ENCODE results near the gene MAGIX.

MAGIX gene

DNA sequence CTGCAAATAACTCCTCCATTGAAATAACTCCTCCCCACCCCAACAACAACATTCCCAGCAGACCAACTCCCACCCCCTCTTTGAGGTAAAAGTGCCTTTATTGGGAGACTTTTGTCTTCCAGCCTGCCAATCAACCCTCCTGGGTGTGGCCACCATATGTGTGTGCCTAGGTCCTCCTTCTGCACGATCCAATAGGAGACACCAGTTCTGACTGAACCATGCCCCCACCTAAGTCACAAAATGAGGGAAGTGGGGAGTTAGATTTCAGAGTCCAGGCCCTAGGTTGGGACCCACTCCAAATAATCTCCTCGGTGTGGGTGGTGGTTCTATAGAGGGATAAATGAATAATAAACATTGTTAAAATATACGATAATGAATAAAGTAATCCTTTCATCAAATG lies 12.2 kb downstream of the MAGIX start:
- H3K4me1 ChIP-seq (ENCODE audit: control insufficient read depth in 1 of 2, insufficient read depth in 2 of 2, low read length in 2 of 2), result peaks cover 0 to 12% of the 10 kb centered on the region in 2 donors
- no peaks in the 10 kb centered on the region for H3K9me3 ChIP-seq (ENCODE audit: control insufficient read depth in 1 of 2, low read length in 2 of 2)
- no peaks in the 10 kb centered on the region for H3K27me3 ChIP-seq (ENCODE audit: low read depth, low read length)
- H3K4me3 ChIP-seq (ENCODE audit: low read depth in 1 of 2, low read length in 2 of 2), result no peak overlapping the region
- peaks cover 3 to 32% of the 10 kb centered on the region in 2 donors for H3K36me3 ChIP-seq (ENCODE audit: control insufficient read depth in 1 of 2, insufficient read depth in 2 of 2, low read length in 2 of 2)
- no peak overlapping the region for H3K27ac ChIP-seq (ENCODE audit: low read length)

DNA sequence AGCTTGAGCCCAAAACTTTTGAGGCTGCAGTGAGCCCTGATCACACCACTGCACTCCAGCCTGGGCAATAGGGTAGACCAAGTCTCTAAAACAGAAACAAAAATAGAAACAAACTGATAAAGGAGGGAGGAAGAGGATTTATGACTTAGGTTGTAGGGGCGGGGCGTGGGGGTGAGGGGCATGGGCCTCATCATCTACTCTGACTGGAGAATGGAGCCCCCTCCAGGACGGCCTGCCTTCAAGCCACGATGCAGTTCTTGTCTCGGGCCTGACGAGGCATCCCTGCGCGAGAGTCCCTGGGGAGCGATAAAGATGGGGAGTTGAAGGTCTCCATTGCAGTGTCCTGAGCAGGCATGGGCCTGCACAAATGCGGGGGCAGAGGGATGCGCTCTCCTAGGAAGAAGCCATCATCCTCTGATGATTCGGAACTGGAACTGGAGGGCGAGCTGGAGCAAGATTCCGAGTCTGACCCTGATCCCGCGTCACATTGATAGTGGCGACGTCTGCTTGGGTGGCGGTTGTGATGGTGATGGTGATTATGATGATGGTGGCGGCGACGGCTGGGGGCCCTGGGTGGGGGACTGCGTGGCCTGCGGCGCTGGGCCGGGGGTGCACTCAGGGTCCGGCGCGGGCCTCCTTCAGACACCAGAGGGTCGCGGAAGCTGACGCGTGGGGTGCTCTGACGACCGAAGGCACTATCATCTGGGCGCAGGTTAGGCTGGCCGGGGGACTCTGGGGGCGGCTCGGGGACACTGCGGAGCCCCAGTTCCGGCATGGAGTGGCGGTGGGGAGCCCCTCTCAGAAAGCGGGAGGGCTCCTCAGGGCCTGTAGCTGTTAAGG lies 13.1 kb downstream of the MAGIX start:
- H3K4me1 ChIP-seq (ENCODE audit: control insufficient read depth in 1 of 2, insufficient read depth in 2 of 2, low read length in 2 of 2), result peaks cover 0 to 12% of the 10 kb centered on the region in 2 donors
- peaks cover 7 to 35% of the 10 kb centered on the region in 2 donors for H3K36me3 ChIP-seq (ENCODE audit: control insufficient read depth in 1 of 2, insufficient read depth in 2 of 2, low read length in 2 of 2)
- no peaks in the 10 kb centered on the region for H3K9me3 ChIP-seq (ENCODE audit: control insufficient read depth in 1 of 2, low read length in 2 of 2)
- H3K4me3 ChIP-seq (ENCODE audit: low read depth in 1 of 2, low read length in 2 of 2), result no peak overlapping the region
- H3K27ac ChIP-seq (ENCODE audit: low read length), result no peak overlapping the region
- H3K27me3 ChIP-seq (ENCODE audit: low read depth, low read length), result no peaks in the 10 kb centered on the region

DNA sequence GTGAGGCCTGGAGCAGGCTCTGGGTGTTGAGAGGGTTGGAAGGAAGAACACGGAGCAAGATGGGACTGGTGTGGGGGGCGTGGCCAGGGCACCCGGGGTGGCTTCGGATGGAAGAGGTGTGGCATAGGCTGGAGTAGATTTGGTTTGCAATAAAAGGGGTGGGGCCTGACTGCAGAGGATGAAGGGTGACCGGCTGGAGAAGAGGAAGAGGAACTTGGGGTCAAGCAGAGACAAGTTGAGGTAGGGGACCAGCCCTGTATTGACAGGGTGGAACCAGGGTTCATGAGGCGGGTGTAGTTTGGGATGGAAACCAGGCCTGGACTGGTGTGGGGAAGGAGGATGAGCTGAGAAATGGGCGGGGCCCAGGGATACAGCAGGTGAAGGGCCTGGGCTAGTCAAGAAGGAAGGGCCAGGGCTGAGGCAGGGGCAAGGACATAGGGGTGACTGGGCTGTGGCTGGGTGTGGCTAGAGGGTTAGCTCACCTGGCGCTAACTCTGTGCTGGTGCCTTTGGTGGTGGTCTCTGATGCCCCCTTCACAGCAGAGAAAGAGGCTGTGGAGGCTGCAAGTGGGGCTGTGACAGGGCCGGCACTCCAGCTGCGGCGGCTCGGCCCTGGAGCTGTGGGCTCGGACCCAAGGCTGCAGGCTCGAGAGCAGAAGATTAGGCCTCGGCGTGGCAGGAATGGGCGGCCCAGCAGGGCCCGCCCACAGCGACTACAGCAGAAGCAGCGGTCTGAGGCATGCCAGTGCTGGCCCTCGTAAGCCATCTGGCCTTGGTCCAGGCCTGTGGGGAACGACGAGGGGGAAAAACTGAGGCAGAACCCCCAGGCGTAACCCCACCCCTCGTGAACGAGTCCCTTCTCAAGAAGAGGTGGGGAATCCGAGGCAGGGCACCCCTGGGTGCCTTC lies 14.1 kb downstream of the MAGIX start:
- H3K27ac ChIP-seq (ENCODE audit: low read length), result no peak overlapping the region
- H3K9me3 ChIP-seq (ENCODE audit: control insufficient read depth in 1 of 2, low read length in 2 of 2), result no peaks in the 10 kb centered on the region
- no peaks in the 10 kb centered on the region for H3K27me3 ChIP-seq (ENCODE audit: low read depth, low read length)
- peaks cover 0 to 12% of the 10 kb centered on the region in 2 donors for H3K4me1 ChIP-seq (ENCODE audit: control insufficient read depth in 1 of 2, insufficient read depth in 2 of 2, low read length in 2 of 2)
- H3K4me3 ChIP-seq (ENCODE audit: low read depth in 1 of 2, low read length in 2 of 2), result no peak overlapping the region
- H3K36me3 ChIP-seq (ENCODE audit: control insufficient read depth in 1 of 2, insufficient read depth in 2 of 2, low read length in 2 of 2), result peaks cover 7 to 35% of the 10 kb centered on the region in 2 donors

DNA sequence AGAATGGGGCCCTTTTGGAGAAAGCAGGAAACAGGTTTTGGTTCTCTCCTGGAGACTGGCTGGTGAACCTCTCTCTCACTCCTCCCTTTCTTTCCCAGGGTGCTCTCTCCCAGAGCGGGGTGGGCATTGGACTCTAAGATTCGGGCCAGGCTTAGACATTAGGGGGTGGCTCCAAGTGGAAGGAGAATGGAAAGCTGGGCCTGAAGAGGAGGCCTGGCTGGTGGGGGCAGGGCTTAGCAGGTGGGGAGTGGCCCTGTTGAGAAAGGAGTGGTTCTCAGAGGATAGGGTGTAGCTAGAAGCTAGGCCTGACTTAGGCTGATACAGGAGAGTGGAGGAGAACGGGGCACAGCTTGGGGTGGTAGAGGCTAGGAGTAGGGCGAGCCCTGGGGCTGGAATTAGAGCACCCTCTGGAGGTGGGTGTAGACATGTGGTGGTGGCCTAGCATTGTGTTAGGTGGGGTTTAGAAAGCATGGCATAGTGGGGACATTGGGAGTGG lies 14.8 kb downstream of the MAGIX start:
- Histone ChIP-seq H3K4me3 (ENCODE audit: low read depth in 1 of 2, low read length in 2 of 2) (no peak overlapping the region), H3K36me3 (ENCODE audit: control insufficient read depth in 1 of 2, insufficient read depth in 2 of 2, low read length in 2 of 2) (peaks cover 7 to 37% of the 10 kb centered on the region in 2 donors)

DNA sequence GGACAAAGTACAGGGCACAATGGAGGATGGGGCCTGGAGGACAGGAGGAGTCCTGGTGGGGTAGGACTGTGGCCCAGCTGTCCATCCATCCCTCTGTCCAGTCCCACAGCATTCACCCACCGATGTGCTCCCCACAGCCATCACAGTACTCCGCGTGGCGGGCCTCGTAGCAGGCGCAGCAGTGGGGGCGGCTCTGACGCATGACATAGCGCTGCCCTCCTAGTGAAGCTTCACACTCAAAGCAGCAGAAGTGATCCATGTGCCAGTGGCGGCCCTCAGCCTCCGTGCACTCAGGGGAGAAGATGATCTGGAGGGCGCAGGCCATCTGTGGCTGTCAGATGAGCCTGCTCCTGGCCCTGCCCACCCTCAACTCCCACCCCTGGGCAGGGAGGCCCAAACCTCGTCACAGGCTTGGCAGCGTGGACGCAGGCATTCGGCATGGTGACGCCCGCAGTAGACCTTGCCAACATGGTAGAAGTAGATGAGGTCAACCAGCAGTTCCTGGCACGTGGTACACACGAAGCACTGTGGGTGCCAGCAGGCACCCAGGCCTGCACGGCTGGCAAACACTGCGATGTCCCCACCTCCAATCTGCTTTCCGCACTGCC lies 15.4 kb downstream of the MAGIX start:
- peaks cover 0 to 9% of the 10 kb centered on the region in 2 donors for H3K4me1 ChIP-seq (ENCODE audit: control insufficient read depth in 1 of 2, insufficient read depth in 2 of 2, low read length in 2 of 2)
- no peak overlapping the region for H3K4me3 ChIP-seq (ENCODE audit: low read depth in 1 of 2, low read length in 2 of 2)
- H3K27ac ChIP-seq (ENCODE audit: low read length), result no peak overlapping the region
- no peaks in the 10 kb centered on the region for H3K27me3 ChIP-seq (ENCODE audit: low read depth, low read length)
- peaks cover 7 to 38% of the 10 kb centered on the region in 2 donors for H3K36me3 ChIP-seq (ENCODE audit: control insufficient read depth in 1 of 2, insufficient read depth in 2 of 2, low read length in 2 of 2)
- H3K9me3 ChIP-seq (ENCODE audit: control insufficient read depth in 1 of 2, low read length in 2 of 2), result no peaks in the 10 kb centered on the region

More for the DNA sequence above, 14.8 kb downstream of the MAGIX start:
- Histone ChIP-seq H3K27ac (ENCODE audit: low read length) (no peak overlapping the region), H3K9me3 (ENCODE audit: control insufficient read depth in 1 of 2, low read length in 2 of 2) (no peaks in the 10 kb centered on the region), H3K4me1 (ENCODE audit: control insufficient read depth in 1 of 2, insufficient read depth in 2 of 2, low read length in 2 of 2) (peaks cover 0 to 12% of the 10 kb centered on the region in 2 donors), H3K27me3 (ENCODE audit: low read depth, low read length) (no peaks in the 10 kb centered on the region)

DNA sequence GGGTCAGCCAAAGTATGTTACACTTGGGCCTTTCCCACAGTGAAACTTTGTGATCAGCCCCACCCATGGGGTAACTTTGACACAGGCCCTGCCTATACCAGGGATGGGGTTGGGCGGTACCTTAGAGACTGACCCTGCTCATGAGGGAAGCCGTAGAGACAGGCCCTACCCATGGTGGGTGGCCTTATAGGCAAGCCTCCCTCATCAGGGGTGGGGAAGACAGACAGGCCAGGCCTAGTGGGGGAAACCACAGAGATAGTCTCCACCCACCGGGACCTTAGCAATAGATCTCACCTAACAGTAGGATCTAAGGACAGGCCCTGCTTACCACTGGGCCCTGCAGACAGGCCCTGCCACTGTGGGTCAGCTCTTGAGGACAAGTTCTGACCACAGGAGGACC lies 16.0 kb downstream of the MAGIX start:
- peaks cover 0 to 4% of the 10 kb centered on the region in 2 donors for H3K4me1 ChIP-seq (ENCODE audit: control insufficient read depth in 1 of 2, insufficient read depth in 2 of 2, low read length in 2 of 2)
- H3K27ac ChIP-seq (ENCODE audit: low read length), result no peak overlapping the region
- no peak overlapping the region for H3K4me3 ChIP-seq (ENCODE audit: low read depth in 1 of 2, low read length in 2 of 2)
- no peaks in the 10 kb centered on the region for H3K9me3 ChIP-seq (ENCODE audit: control insufficient read depth in 1 of 2, low read length in 2 of 2)
- peaks cover 4 to 41% of the 10 kb centered on the region in 2 donors for H3K36me3 ChIP-seq (ENCODE audit: control insufficient read depth in 1 of 2, insufficient read depth in 2 of 2, low read length in 2 of 2)
- H3K27me3 ChIP-seq (ENCODE audit: low read depth, low read length), result no peaks in the 10 kb centered on the region

DNA sequence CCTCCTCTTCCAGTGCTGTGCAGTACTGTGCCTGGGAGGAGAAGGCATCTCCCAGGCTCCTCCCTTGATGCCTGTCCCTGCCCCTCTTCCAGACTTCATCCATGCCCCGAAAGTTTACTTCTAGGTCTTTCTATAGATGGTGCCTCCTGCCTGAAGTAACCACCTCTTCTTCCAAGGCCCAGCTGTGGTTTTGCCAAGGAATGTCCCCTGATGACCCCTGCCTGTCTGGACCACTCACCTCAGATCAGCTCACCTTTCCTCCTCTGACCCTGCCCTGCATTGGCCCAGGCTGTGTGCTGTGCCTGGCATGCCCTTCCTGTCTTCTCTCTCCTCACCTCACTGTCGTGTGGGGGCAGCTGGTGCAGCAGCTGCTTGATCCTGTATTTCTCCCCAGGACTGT lies 16.8 kb downstream of the MAGIX start:
- Histone ChIP-seq H3K4me1 (ENCODE audit: control insufficient read depth in 1 of 2, insufficient read depth in 2 of 2, low read length in 2 of 2) (peaks cover 0 to 11% of the 10 kb centered on the region in 2 donors), H3K36me3 (ENCODE audit: control insufficient read depth in 1 of 2, insufficient read depth in 2 of 2, low read length in 2 of 2) (peaks cover 4 to 38% of the 10 kb centered on the region in 2 donors), H3K9me3 (ENCODE audit: control insufficient read depth in 1 of 2, low read length in 2 of 2) (no peaks in the 10 kb centered on the region), H3K4me3 (ENCODE audit: low read depth in 1 of 2, low read length in 2 of 2) (no peak overlapping the region), H3K27me3 (ENCODE audit: low read depth, low read length) (no peaks in the 10 kb centered on the region), H3K27ac (ENCODE audit: low read length) (no peak overlapping the region)

DNA sequence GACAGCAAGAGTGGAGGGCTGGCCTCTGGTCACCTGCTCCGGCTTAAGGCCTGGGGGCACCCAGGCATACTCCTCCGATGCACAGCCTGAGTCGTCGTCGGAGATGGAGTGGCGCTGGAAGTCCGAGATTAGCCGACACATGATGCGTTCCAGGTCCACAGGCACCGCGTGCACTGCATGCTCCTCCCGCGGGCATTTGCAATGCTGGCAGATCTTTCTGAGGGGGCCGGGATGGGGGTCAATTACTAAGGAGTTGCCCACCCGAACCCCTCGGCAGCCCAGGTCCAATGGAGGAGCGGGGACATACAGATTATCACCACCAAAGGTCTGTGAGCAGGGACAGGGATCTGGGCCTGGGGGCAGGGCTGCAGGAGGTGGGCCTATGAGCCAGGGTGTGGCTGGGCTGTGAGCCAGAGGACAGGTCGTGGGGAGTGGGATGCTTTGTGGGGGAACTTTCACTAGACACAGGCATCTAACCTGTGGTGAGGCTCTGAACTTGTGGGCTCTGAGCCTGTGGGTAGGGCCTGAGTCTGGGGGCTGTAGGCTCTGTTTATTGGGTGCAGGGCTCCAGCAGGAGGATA lies 21.2 kb downstream of the MAGIX start:
- Histone ChIP-seq H3K9me3 (ENCODE audit: control insufficient read depth in 1 of 2, low read length in 2 of 2) (no peaks in the 10 kb centered on the region), H3K4me3 (ENCODE audit: low read depth in 1 of 2, low read length in 2 of 2) (peak overlapping the region in 1 of 2 donors; percentile 58), H3K36me3 (ENCODE audit: control insufficient read depth in 1 of 2, insufficient read depth in 2 of 2, low read length in 2 of 2) (peaks cover 4 to 20% of the 10 kb centered on the region in 2 donors), H3K4me1 (ENCODE audit: control insufficient read depth in 1 of 2, insufficient read depth in 2 of 2, low read length in 2 of 2) (peaks cover 0 to 15% of the 10 kb centered on the region in 2 donors), H3K27ac (ENCODE audit: low read length) (no peak overlapping the region), H3K27me3 (ENCODE audit: low read depth, low read length) (no peaks in the 10 kb centered on the region)

DNA sequence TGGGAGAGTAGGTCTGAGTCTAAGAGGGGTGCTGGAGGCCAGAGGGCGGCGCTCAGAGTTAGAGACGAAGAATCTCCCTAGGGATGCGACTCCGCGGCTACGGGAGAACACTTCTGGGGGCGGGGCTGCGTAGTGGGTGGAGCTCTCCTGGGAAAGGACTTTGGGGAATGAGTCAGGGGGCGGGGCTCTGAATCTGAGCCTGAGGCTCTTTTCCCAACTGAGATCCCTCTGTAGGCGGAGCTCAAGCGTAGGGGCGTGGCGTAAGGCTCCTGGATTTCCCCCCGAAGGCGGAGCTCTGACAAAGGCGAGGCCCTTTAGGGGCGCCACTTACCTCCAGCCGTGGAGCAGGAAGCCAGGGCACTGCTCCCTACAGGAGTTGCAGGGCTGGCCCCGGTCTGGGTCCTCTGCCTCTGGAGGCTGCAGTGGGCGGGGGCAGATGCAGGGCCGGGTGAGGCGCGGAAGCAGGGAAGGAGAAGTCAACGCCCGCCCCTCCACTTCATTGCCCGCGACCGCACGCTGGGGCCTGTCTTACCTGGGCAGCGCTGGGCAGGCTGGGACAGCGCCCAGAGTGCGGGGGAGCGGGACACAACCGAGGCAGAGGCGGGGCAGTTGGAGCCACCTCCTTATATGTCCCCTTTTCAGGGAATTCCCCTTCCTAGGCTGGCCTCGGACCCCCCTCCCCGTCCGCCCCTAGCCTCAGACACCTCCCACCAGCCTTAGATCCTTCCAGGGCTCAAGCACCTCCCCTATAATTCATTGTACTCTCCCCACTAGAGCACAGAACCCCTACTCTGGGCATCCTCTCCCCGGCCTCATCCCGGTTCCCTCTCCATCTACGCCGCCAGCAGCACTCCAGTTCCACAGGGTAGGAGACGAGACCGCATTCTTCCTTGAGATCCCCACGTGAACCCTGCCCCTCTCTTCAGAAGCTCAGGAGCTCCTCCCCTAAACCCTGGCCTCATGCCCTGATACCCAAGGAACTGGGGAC lies 22.0 kb downstream of the MAGIX start:
- H3K36me3 ChIP-seq (ENCODE audit: control insufficient read depth in 1 of 2, insufficient read depth in 2 of 2, low read length in 2 of 2), result peaks cover 4 to 12% of the 10 kb centered on the region in 2 donors
- H3K9me3 ChIP-seq (ENCODE audit: control insufficient read depth in 1 of 2, low read length in 2 of 2), result no peaks in the 10 kb centered on the region
- H3K4me3 ChIP-seq (ENCODE audit: low read depth in 1 of 2, low read length in 2 of 2), result peak overlapping the region; percentile 53 to 58
- H3K27ac ChIP-seq (ENCODE audit: low read length), result peak overlapping the region; percentile 31
- no peaks in the 10 kb centered on the region for H3K27me3 ChIP-seq (ENCODE audit: low read depth, low read length)
- peaks cover 0 to 15% of the 10 kb centered on the region in 2 donors for H3K4me1 ChIP-seq (ENCODE audit: control insufficient read depth in 1 of 2, insufficient read depth in 2 of 2, low read length in 2 of 2)
